Chondrocyte (in vitro differentiated cells): ENCODE measurements around the gene PMIS2. TPM values are rescaled to one million over a fixed set of nuclear protein-coding genes. Genes with fewer than 3 reads are reported as not detected.

ENCODE experiments used
- DNase-seq: peaks from one replicate; pipeline ENCODE4 v3.0.0; 2021; ENCODE audit warnings: mixed read lengths, low spot score
- H3K27ac Mint-ChIP-seq: one replicate; pipeline ENCODE4 v1.8.0; 2021; ENCODE audit warnings: mild to moderate bottlenecking, moderate library complexity, mixed read lengths; ENCODE audit not compliant: unreplicated experiment
- H3K27me3 Mint-ChIP-seq: 2 replicates; pipeline ENCODE4 v1.8.0; 2021; ENCODE audit warnings: low read depth, mixed read lengths
- H3K36me3 Mint-ChIP-seq: 2 replicates; pipeline ENCODE4 v1.8.0; 2021; ENCODE audit warnings: low read depth, mixed read lengths
- H3K4me1 Mint-ChIP-seq: 2 replicates; pipeline ENCODE4 v1.8.0; 2021; ENCODE audit warnings: low read depth, mild to moderate bottlenecking, mixed read lengths
- H3K4me3 Mint-ChIP-seq: one replicate; pipeline ENCODE4 v1.8.0; 2021; ENCODE audit warnings: mild to moderate bottlenecking, moderate library complexity, mixed read lengths; ENCODE audit not compliant: unreplicated experiment
- H3K9me3 Mint-ChIP-seq: 2 replicates; pipeline ENCODE4 v1.8.0; 2021; ENCODE audit warnings: low read depth, mixed read lengths
- total RNA-seq: library from RNA; stranded (reverse); gene quantifications from 3 replicates; pipeline ENCODE4 v1.2.1, GENCODE V29; 2021
- TF ChIP-seq, protein P1 (sequence below): fragments of 200-600 bp; sonication (generic); IDR thresholded peaks from 2 replicates; pipeline ENCODE4 v1.5.0; 2021; ENCODE audit warnings: antibody characterized with exemption, mild to moderate bottlenecking, moderate library complexity

PMIS2 gene
- total RNA-seq, 1 donor from 2014 or later, result not detected

DNA sequence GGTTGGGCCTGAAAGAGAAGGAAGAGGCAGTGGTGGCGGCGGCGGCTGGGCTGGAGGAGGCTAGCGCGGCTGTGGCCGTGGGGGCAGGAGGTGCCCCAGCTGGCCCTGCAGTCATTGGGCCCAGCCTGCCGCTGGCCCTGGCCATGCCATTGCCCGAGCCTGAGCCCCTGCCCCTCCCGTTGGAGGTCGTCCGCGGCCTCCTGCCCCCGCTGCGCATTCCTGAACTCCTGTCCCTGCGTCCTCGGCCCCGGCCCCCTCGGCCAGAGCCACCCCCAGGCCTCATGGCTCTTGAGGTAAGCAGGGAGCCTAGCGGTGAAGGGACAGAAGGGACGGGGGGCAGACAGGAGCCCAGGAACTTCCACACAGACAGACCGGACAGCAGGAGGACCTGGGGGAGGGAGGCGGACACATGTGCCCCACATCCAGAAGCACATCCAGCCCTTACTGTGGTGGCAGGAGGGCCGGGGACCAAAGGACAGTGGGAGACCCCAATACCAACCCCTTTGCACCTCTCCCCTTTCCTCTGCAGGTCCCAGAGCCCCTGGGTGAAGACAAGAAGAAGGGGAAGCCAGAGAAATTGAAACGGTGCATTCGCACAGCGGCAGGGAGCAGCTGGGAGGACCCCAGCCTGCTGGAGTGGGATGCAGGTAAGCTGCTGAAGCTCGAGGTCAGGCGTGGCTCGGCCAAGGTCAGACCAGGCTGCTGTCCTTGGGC lies 47.9 kb downstream of the PMIS2 start:
- Mint-ChIP-seq H3K4me1 (peaks cover 10% of the 10 kb centered on the region), H3K27ac (no peak overlapping the region), H3K4me3 (no peak overlapping the region), H3K36me3 (peaks cover 37% of the 10 kb centered on the region), H3K27me3 (no peaks in the 10 kb centered on the region), H3K9me3 (no peaks in the 10 kb centered on the region)
- TF ChIP-seq, protein P1, sequence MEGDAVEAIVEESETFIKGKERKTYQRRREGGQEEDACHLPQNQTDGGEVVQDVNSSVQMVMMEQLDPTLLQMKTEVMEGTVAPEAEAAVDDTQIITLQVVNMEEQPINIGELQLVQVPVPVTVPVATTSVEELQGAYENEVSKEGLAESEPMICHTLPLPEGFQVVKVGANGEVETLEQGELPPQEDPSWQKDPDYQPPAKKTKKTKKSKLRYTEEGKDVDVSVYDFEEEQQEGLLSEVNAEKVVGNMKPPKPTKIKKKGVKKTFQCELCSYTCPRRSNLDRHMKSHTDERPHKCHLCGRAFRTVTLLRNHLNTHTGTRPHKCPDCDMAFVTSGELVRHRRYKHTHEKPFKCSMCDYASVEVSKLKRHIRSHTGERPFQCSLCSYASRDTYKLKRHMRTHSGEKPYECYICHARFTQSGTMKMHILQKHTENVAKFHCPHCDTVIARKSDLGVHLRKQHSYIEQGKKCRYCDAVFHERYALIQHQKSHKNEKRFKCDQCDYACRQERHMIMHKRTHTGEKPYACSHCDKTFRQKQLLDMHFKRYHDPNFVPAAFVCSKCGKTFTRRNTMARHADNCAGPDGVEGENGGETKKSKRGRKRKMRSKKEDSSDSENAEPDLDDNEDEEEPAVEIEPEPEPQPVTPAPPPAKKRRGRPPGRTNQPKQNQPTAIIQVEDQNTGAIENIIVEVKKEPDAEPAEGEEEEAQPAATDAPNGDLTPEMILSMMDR, result no peak
- no peak for DNase-seq

DNA sequence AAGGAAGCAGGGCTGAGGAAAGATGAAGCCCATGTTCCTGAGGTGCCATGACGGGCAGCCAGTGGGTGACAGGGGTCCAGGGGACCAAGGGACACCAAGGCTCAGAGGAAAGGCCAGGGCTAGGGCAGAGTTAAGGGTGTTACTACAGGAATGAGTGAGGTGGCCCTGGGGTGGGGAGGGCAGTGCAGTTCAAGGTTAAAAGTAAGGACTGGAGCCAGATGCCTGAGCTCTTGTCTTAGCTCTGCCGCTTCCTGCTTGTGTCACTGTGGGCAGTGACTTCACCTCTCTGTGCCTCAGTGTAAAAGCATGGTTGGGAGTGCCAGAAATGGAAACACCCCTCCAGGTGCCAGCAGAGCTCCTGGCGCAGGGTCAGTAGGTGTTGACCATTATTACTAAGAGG lies 50.7 kb downstream of the PMIS2 start:
- H3K27me3 Mint-ChIP-seq, result no peaks in the 10 kb centered on the region

More for the DNA sequence above, 50.7 kb downstream of the PMIS2 start:
- H3K9me3 Mint-ChIP-seq, result no peaks in the 10 kb centered on the region
- no peak overlapping the region for H3K27ac Mint-ChIP-seq
- H3K4me3 Mint-ChIP-seq, result no peak overlapping the region
- TF ChIP-seq, protein P1, result no peak
- H3K4me1 Mint-ChIP-seq, result no peaks in the 10 kb centered on the region
- H3K36me3 Mint-ChIP-seq, result peaks cover 32% of the 10 kb centered on the region
- DNase-seq, result no peak

Other genes with a start within 250 kb of the PMIS2 start
- gene FFAR1, start 238.3 kb upstream of the PMIS2 start, total RNA-seq, result not detected in 3 replicates
- not detected in 3 replicates for gene FFAR3, start 227.7 kb upstream of the PMIS2 start, total RNA-seq
- not detected in 3 replicates for gene GPR42, start 215.1 kb upstream of the PMIS2 start, total RNA-seq
- gene FFAR2, start 137.9 kb upstream of the PMIS2 start, total RNA-seq, result not detected in 3 replicates
- gene KRTDAP, start 95.7 kb upstream of the PMIS2 start, total RNA-seq, result not detected in 3 replicates
- 1.3 to 2.1 TPM in 2 of 3 replicates, not detected in the other for gene DMKN, start 72.5 kb upstream of the PMIS2 start, total RNA-seq
- gene SBSN, start 57.9 kb upstream of the PMIS2 start, total RNA-seq, result 0.30 to 0.56 TPM (median 0.36 TPM) in 3 replicates
- gene GAPDHS, start 52.7 kb upstream of the PMIS2 start, total RNA-seq, result not detected in 3 replicates
- 86.3 to 105 TPM (median 90.9 TPM) in 3 replicates for gene TMEM147, start 40.5 kb upstream of the PMIS2 start, total RNA-seq
- gene ATP4A, start 22.5 kb upstream of the PMIS2 start, total RNA-seq, result not detected in 3 replicates
- 7.7 to 17.2 TPM (median 8.4 TPM) in 3 replicates for gene HAUS5, start 26.6 kb downstream of the PMIS2 start, total RNA-seq
- gene RBM42, start 42.9 kb downstream of the PMIS2 start, total RNA-seq, result 75.4 to 92.2 TPM (median 91.3 TPM) in 3 replicates
- gene ETV2, start 55.6 kb downstream of the PMIS2 start, total RNA-seq, result 1.5 to 1.7 TPM (median 1.6 TPM) in 3 replicates
- 266 to 279 TPM (median 268 TPM) in 3 replicates for gene COX6B1, start 62.1 kb downstream of the PMIS2 start, total RNA-seq
- 0.65 TPM in 1 of 3 replicates, not detected in the others for gene UPK1A, start 80.3 kb downstream of the PMIS2 start, total RNA-seq
- gene ZBTB32, start 118.4 kb downstream of the PMIS2 start, total RNA-seq, result not detected in 3 replicates
- gene KMT2B, start 131.8 kb downstream of the PMIS2 start, total RNA-seq, result 27.3 to 31.5 TPM (median 30.8 TPM) in 3 replicates
- gene IGFLR1, start 156.3 kb downstream of the PMIS2 start, total RNA-seq, result 0.59 to 1.4 TPM (median 0.99 TPM) in 3 replicates
- 22.9 to 28.8 TPM (median 24.7 TPM) in 3 replicates for gene U2AF1L4, start 159.2 kb downstream of the PMIS2 start, total RNA-seq
- 59.9 to 71.1 TPM (median 61.8 TPM) in 3 replicates for gene PSENEN, start 159.5 kb downstream of the PMIS2 start, total RNA-seq
- 11.9 to 18.6 TPM (median 13.5 TPM) in 3 replicates for gene LIN37, start 162.4 kb downstream of the PMIS2 start, total RNA-seq
- gene HSPB6, start 170.9 kb downstream of the PMIS2 start, total RNA-seq, result 0.75 to 5.7 TPM (median 5.0 TPM) in 3 replicates
- 17.4 to 24.6 TPM (median 20.3 TPM) in 3 replicates for gene PROSER3, start 172.0 kb downstream of the PMIS2 start, total RNA-seq
- 8.5 to 14.6 TPM (median 12.0 TPM) in 3 replicates for gene ARHGAP33, start 189.4 kb downstream of the PMIS2 start, total RNA-seq
- not detected in 3 replicates for gene PRODH2, start 226.7 kb downstream of the PMIS2 start, total RNA-seq